Prostate gland (tissue), 2 donors: Measurements from ENCODE around the gene TEX9.

Experiments
- POLR2A ChIP-seq: fragments of 450-650 bp; IDR thresholded peaks from one replicate; pipeline ENCODE4 v1.6.1; 2016; ENCODE audit warnings: antibody characterized with exemption, mild to moderate bottlenecking
- POLR2AphosphoS5 ChIP-seq: sonication (generic); formaldehyde crosslinking; IDR thresholded peaks from one replicate; pipeline ENCODE4 v1.6.1; 2017; ENCODE audit warnings: antibody characterized with exemption
- TF ChIP-seq, protein P1 (sequence below), 4 experiments: fragments of 200-600 bp in 2 of 4; fragments of 450-650 bp in 2 of 4; sonication (generic) in 2 of 4; IDR thresholded peaks; 1 replicate in 3 of 4; 2 replicates in 1 of 4; pipeline ENCODE4 v1.5.1; 2016 to 2019; ENCODE audit warnings: antibody characterized with exemption in 4 of 4, mild to moderate bottlenecking in 2 of 4, moderate library complexity in 2 of 4

DNA sequence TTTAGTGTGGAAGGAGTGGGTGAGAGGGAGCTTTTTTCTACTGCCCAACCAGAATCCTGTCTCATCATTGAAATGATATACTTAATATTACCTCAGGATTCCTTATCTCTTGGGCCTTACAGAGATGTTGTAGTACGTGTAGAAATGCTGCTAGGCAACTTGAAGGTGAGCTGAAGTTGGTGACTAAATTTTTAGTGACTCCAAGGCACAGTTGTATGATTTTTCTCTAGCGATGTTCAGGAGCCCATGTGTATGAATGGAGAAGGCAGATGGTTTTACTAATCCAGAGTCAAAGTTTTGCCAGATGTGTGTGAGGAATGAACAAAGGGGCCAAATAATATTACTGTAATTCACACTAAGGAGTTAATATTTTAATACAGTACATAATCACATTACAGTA, 42.8 kb upstream of the TEX9 start:
- TF ChIP-seq, protein P1, sequence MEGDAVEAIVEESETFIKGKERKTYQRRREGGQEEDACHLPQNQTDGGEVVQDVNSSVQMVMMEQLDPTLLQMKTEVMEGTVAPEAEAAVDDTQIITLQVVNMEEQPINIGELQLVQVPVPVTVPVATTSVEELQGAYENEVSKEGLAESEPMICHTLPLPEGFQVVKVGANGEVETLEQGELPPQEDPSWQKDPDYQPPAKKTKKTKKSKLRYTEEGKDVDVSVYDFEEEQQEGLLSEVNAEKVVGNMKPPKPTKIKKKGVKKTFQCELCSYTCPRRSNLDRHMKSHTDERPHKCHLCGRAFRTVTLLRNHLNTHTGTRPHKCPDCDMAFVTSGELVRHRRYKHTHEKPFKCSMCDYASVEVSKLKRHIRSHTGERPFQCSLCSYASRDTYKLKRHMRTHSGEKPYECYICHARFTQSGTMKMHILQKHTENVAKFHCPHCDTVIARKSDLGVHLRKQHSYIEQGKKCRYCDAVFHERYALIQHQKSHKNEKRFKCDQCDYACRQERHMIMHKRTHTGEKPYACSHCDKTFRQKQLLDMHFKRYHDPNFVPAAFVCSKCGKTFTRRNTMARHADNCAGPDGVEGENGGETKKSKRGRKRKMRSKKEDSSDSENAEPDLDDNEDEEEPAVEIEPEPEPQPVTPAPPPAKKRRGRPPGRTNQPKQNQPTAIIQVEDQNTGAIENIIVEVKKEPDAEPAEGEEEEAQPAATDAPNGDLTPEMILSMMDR (IDR thresholded peaks at IDR 0.05), result no peak
- TF ChIP-seq POLR2A, result no peak
- TF ChIP-seq POLR2AphosphoS5, result no peak
